ENCODE data around the gene EGFR.

GRCh38 chr7:55065079-55065478 lies 46.3 kb downstream of the EGFR start:
- no peak for TF ChIP-seq EZH2 (IDR thresholded peaks at IDR 0.05; ENCODE audit: borderline replicate concordance)
- TF ChIP-seq CTCF (IDR thresholded peaks at IDR 0.05; ENCODE audit: poor library complexity), result no peak

Measured in hepatocyte (in vitro differentiated cells).